Measurements from ENCODE around the gene SPARCL1. TPM values are rescaled to one million over a fixed set of nuclear protein-coding genes. Genes with fewer than 3 reads are reported as not detected.
"Not testable (repeated sequence)": the region's sequence is repeated elsewhere in the genome, so short reads cannot be mapped to it uniquely, and the experiment has no call there.

The SPARCL1 gene
- 1,000 to 10,000 TPM; 1,225 to 2,315 TPM for total RNA-seq

- Histone ChIP-seq H3K36me3 (peaks cover 4% of the 10 kb centered on the region), H3K27me3 (replicated peaks; ENCODE audit: insufficient read depth) (no peaks in the 10 kb centered on the region), H3K27ac (peak within 1 kb of the TSS; percentile 92 to 96), H3K9me3 (no peaks in the 10 kb centered on the region), H3K4me3 (peak within 1 kb of the TSS; percentile 79), H3K4me1 (ENCODE audit: control insufficient read depth in 1 of 2, low read depth in 2 of 2) (peaks cover 13 to 50% of the 10 kb centered on the region in 2 donors)
- DNase-seq (ENCODE audit: low spot score), result no peak
- ATAC-seq (ENCODE audit: insufficient number of reproducible peaks, low FRiP score, low read depth), result peak; percentile 34
- TF ChIP-seq CTCF (IDR thresholded peaks at IDR 0.05), result no peak
Observed at GRCh38 chr4:87529187-87529586, at the start of gene SPARCL1. TSS of gene SPARCL1 (minus strand) at chr4:87529376. CDS start at chr4:87499574, 29,802 bp downstream.

GRCh38 chr4:87575983-87576382 lies 46.8 kb upstream of the SPARCL1 start:
- ATAC-seq (ENCODE audit: insufficient number of reproducible peaks, low FRiP score, low read depth) (no peak), DNase-seq (ENCODE audit: low spot score) (no peak)
- H3K27ac ChIP-seq, result peak overlapping the region in 1 of 2 donors; percentile 40
- TF ChIP-seq CTCF (IDR thresholded peaks at IDR 0.05), result no peak
- no peak overlapping the region for H3K4me3 ChIP-seq
- H3K27me3 ChIP-seq (replicated peaks; ENCODE audit: insufficient read depth), result no peaks in the 10 kb centered on the region
- H3K4me1 ChIP-seq (ENCODE audit: control insufficient read depth in 1 of 2, low read depth in 2 of 2), result peaks cover 0 to 12% of the 10 kb centered on the region in 2 donors
- H3K36me3 ChIP-seq, result no peaks in the 10 kb centered on the region
- H3K9me3 ChIP-seq, result no peaks in the 10 kb centered on the region

GRCh38 chr4:87575408-87575807 lies 46.2 kb upstream of the SPARCL1 start:
- no peak for DNase-seq (ENCODE audit: low spot score)
- H3K27me3 ChIP-seq (replicated peaks; ENCODE audit: insufficient read depth), result no peaks in the 10 kb centered on the region
- no peaks in the 10 kb centered on the region for H3K9me3 ChIP-seq
- H3K4me3 ChIP-seq, result no peak overlapping the region
- TF ChIP-seq CTCF (IDR thresholded peaks at IDR 0.05), result no peak
- no peak for ATAC-seq (ENCODE audit: insufficient number of reproducible peaks, low FRiP score, low read depth)
- H3K4me1 ChIP-seq (ENCODE audit: control insufficient read depth in 1 of 2, low read depth in 2 of 2), result peaks cover 0 to 12% of the 10 kb centered on the region in 2 donors
- peak overlapping the region; percentile 40 to 49 for H3K27ac ChIP-seq
- H3K36me3 ChIP-seq, result no peaks in the 10 kb centered on the region

GRCh38 chr4:87574996-87575395 lies 45.8 kb upstream of the SPARCL1 start:
- TF ChIP-seq CTCF (IDR thresholded peaks at IDR 0.05), result no peak
- no peak for ATAC-seq (ENCODE audit: insufficient number of reproducible peaks, low FRiP score, low read depth)
- no peak overlapping the region for H3K4me3 ChIP-seq
- peaks cover 0 to 12% of the 10 kb centered on the region in 2 donors for H3K4me1 ChIP-seq (ENCODE audit: control insufficient read depth in 1 of 2, low read depth in 2 of 2)
- H3K36me3 ChIP-seq, result no peaks in the 10 kb centered on the region
- no peaks in the 10 kb centered on the region for H3K27me3 ChIP-seq (replicated peaks; ENCODE audit: insufficient read depth)
- H3K9me3 ChIP-seq, result no peaks in the 10 kb centered on the region
- DNase-seq (ENCODE audit: low spot score), result no peak
- peak overlapping the region; percentile 40 to 49 for H3K27ac ChIP-seq

GRCh38 chr4:87574376-87574775 lies 45.2 kb upstream of the SPARCL1 start:
- not testable (repeated sequence) for DNase-seq (ENCODE audit: low spot score); H3K4me3 ChIP-seq; H3K27me3 ChIP-seq (replicated peaks; ENCODE audit: insufficient read depth); H3K36me3 ChIP-seq; ATAC-seq (ENCODE audit: insufficient number of reproducible peaks, low FRiP score, low read depth); H3K9me3 ChIP-seq
- peak overlapping the region in 1 of 2 donors; percentile 40 for H3K27ac ChIP-seq
- peaks cover 0 to 12% of the 10 kb centered on the region in 2 donors for H3K4me1 ChIP-seq (ENCODE audit: control insufficient read depth in 1 of 2, low read depth in 2 of 2)

GRCh38 chr4:87570290-87570805 lies 41.2 kb upstream of the SPARCL1 start:
- peaks cover 0 to 7% of the 10 kb centered on the region in 2 donors for H3K4me1 ChIP-seq (ENCODE audit: control insufficient read depth in 1 of 2, low read depth in 2 of 2)
- no peaks in the 10 kb centered on the region for H3K9me3 ChIP-seq
- DNase-seq (ENCODE audit: low spot score), result no peak
- H3K4me3 ChIP-seq, result no peak overlapping the region
- ATAC-seq (ENCODE audit: insufficient number of reproducible peaks, low FRiP score, low read depth), result no peak
- H3K36me3 ChIP-seq, result no peaks in the 10 kb centered on the region
- TF ChIP-seq CTCF (IDR thresholded peaks at IDR 0.05), result no peak
- H3K27ac ChIP-seq, result no peak overlapping the region
- no peaks in the 10 kb centered on the region for H3K27me3 ChIP-seq (replicated peaks; ENCODE audit: insufficient read depth)

Measured in thoracic aorta (tissue), 2 donors.